ENCODE measurements around the gene MS4A3. TPM values are rescaled to one million over a fixed set of nuclear protein-coding genes. Genes with fewer than 3 reads are reported as not detected.

MS4A3 gene
- total RNA-seq, 1 experiment from 2014 or later: not detected

GRCh38 chr11:60077981-60078380 is 21.5 kb downstream of the MS4A3 start:
- no peaks in the 10 kb centered on the region for H3K9me3 Mint-ChIP-seq (ENCODE audit: unreplicated experiment)
- H3K4me1 Mint-ChIP-seq (ENCODE audit: low read depth, unreplicated experiment): no peaks in the 10 kb centered on the region
- H3K27ac Mint-ChIP-seq (ENCODE audit: unreplicated experiment): no peak overlapping the region
- H3K4me1 ChIP-seq: no peaks in the 10 kb centered on the region
- intact Hi-C loops (cut with micrococcal nuclease; ENCODE audit: unreplicated experiment): no loop called here
- H3K27me3 ChIP-seq (replicated peaks; ENCODE audit: control insufficient read depth, insufficient read depth, low read length): no peaks in the 10 kb centered on the region; the same call in 1 of the 2 replicates
- CTCF ChIA-PET: no interaction called here
- DNase-seq: no peak
- POLR2A ChIA-PET: no interaction called here
- no TSS peak for BruUV-seq (replicated peaks)
- H3K4me3 Mint-ChIP-seq (ENCODE audit: unreplicated experiment): no peak overlapping the region
- TF ChIP-seq, protein P1, sequence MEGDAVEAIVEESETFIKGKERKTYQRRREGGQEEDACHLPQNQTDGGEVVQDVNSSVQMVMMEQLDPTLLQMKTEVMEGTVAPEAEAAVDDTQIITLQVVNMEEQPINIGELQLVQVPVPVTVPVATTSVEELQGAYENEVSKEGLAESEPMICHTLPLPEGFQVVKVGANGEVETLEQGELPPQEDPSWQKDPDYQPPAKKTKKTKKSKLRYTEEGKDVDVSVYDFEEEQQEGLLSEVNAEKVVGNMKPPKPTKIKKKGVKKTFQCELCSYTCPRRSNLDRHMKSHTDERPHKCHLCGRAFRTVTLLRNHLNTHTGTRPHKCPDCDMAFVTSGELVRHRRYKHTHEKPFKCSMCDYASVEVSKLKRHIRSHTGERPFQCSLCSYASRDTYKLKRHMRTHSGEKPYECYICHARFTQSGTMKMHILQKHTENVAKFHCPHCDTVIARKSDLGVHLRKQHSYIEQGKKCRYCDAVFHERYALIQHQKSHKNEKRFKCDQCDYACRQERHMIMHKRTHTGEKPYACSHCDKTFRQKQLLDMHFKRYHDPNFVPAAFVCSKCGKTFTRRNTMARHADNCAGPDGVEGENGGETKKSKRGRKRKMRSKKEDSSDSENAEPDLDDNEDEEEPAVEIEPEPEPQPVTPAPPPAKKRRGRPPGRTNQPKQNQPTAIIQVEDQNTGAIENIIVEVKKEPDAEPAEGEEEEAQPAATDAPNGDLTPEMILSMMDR (IDR thresholded peaks at IDR 0.05; ENCODE audit: insufficient read depth in 1 of 2, low read depth in 1 of 2, low read length in 1 of 2, severe bottlenecking in 1 of 2, unreplicated experiment in 1 of 2): no peak
- H3K36me3 Mint-ChIP-seq (ENCODE audit: insufficient read depth, unreplicated experiment): no peaks in the 10 kb centered on the region
- H3K4me3 ChIP-seq (ENCODE audit: low read depth, low read length): no peak overlapping the region
- peaks cover 14% of the 10 kb centered on the region for H3K27me3 Mint-ChIP-seq (ENCODE audit: insufficient read depth, unreplicated experiment)
- no peaks in the 10 kb centered on the region for H3K9me3 ChIP-seq
- no peaks in the 10 kb centered on the region for H3K36me3 ChIP-seq (ENCODE audit: control insufficient read depth, insufficient read depth, low read length)

- no peaks in the 10 kb centered on the region for H3K36me3 Mint-ChIP-seq (ENCODE audit: insufficient read depth, unreplicated experiment)
- no peaks in the 10 kb centered on the region for H3K9me3 Mint-ChIP-seq (ENCODE audit: unreplicated experiment)
- DNase-seq: no peak
- no peak overlapping the region for H3K27ac Mint-ChIP-seq (ENCODE audit: unreplicated experiment)
- Histone ChIP-seq H3K4me3 (ENCODE audit: low read depth, low read length) (no peak overlapping the region), H3K9me3 (no peaks in the 10 kb centered on the region), H3K36me3 (ENCODE audit: control insufficient read depth, insufficient read depth, low read length) (no peaks in the 10 kb centered on the region), H3K4me1 (no peaks in the 10 kb centered on the region), H3K27me3 (replicated peaks; ENCODE audit: control insufficient read depth, insufficient read depth, low read length) (no peaks in the 10 kb centered on the region; the same call in 1 of the 2 replicates)
- ChIA-PET CTCF (no interaction called here), POLR2A (no interaction called here)
- peaks cover 16% of the 10 kb centered on the region for H3K27me3 Mint-ChIP-seq (ENCODE audit: insufficient read depth, unreplicated experiment)
- BruUV-seq (replicated peaks): no TSS peak
- H3K4me3 Mint-ChIP-seq (ENCODE audit: unreplicated experiment): no peak overlapping the region
- TF ChIP-seq, protein P1 (IDR thresholded peaks at IDR 0.05; ENCODE audit: insufficient read depth in 1 of 2, low read depth in 1 of 2, low read length in 1 of 2, severe bottlenecking in 1 of 2, unreplicated experiment in 1 of 2): no peak
- H3K4me1 Mint-ChIP-seq (ENCODE audit: low read depth, unreplicated experiment): no peaks in the 10 kb centered on the region
- intact Hi-C loops (cut with micrococcal nuclease; ENCODE audit: unreplicated experiment): no loop called here
Measured at GRCh38 chr11:60078745-60079144, 22.3 kb downstream of the MS4A3 start.

- POLR2A ChIA-PET: no interaction called here
- Mint-ChIP-seq H3K9me3 (ENCODE audit: unreplicated experiment) (no peaks in the 10 kb centered on the region), H3K4me3 (ENCODE audit: unreplicated experiment) (no peak overlapping the region), H3K27ac (ENCODE audit: unreplicated experiment) (no peak overlapping the region), H3K27me3 (ENCODE audit: insufficient read depth, unreplicated experiment) (peaks cover 20% of the 10 kb centered on the region), H3K36me3 (ENCODE audit: insufficient read depth, unreplicated experiment) (no peaks in the 10 kb centered on the region), H3K4me1 (ENCODE audit: low read depth, unreplicated experiment) (no peaks in the 10 kb centered on the region)
- H3K9me3 ChIP-seq: no peaks in the 10 kb centered on the region
- intact Hi-C loops (cut with micrococcal nuclease; ENCODE audit: unreplicated experiment): no loop called here
- H3K36me3 ChIP-seq (ENCODE audit: control insufficient read depth, insufficient read depth, low read length): no peaks in the 10 kb centered on the region
- no peak overlapping the region for H3K4me3 ChIP-seq (ENCODE audit: low read depth, low read length)
- TF ChIP-seq, protein P1 (IDR thresholded peaks at IDR 0.05; ENCODE audit: insufficient read depth in 1 of 2, low read depth in 1 of 2, low read length in 1 of 2, severe bottlenecking in 1 of 2, unreplicated experiment in 1 of 2): no peak
- no TSS peak for BruUV-seq (replicated peaks)
- no peaks in the 10 kb centered on the region for H3K4me1 ChIP-seq
- CTCF ChIA-PET: no interaction called here
- no peak for DNase-seq
- H3K27me3 ChIP-seq (replicated peaks; ENCODE audit: control insufficient read depth, insufficient read depth, low read length): no peaks in the 10 kb centered on the region; the same call in 1 of the 2 replicates
Measured at GRCh38 chr11:60080535-60080934, 24.1 kb downstream of the MS4A3 start.
